Effector CD8-positive, alpha-beta T cell (primary cell): ENCODE measurements around the gene CBARP.
"Not testable (repeated sequence)": the region's sequence is repeated elsewhere in the genome, so short reads cannot be mapped to it uniquely, and the experiment has no call there.

Source experiments
- DNase-seq: peaks from one replicate; lab custom pipeline; 2025; lab: John Stamatoyannopoulos, UW

Gene CBARP

DNA sequence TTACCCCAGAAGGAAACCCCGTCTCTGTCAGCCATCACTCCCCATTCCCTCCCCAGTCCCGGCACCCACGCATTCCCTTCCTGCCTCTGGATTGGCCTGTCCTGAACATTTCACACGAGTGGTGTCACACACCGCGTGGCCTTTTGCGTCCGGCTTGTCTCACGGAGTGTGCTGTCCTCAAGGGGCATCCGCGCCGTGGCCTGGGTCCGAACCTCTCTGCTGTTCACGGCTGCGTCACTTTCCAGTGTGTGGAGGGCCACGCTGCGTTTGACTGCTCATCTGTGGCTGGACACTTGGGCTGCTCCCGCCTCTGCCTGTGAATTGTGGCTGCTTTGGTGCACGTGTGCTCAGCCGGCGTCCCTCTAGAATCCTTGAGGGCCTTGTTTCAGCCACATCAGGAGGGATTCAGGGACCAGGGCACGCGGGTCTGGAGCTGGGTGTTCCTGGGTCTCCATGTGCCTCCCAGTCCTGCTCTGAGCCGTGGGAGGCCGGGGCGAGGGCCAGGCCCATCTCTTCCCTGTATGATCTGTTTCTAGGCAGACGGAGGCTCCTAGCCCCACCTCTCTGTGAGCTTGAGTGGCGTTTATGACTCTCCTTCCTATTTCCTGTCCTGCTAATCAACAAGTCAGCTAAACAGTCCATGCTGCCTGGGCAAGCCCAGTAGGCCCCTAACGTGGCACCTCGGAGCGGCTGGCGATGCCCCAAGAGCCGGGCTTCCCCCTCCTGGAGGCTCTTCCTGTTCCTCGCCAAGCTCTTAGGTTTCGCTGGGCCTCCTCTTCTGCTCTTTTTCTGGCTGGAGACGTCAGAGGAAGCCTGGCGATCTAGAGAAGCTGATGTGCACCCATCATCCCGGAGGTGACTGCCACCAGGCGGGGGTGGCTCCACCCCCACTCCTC, 24.2 kb downstream of the CBARP start:
- no peak for DNase-seq

DNA sequence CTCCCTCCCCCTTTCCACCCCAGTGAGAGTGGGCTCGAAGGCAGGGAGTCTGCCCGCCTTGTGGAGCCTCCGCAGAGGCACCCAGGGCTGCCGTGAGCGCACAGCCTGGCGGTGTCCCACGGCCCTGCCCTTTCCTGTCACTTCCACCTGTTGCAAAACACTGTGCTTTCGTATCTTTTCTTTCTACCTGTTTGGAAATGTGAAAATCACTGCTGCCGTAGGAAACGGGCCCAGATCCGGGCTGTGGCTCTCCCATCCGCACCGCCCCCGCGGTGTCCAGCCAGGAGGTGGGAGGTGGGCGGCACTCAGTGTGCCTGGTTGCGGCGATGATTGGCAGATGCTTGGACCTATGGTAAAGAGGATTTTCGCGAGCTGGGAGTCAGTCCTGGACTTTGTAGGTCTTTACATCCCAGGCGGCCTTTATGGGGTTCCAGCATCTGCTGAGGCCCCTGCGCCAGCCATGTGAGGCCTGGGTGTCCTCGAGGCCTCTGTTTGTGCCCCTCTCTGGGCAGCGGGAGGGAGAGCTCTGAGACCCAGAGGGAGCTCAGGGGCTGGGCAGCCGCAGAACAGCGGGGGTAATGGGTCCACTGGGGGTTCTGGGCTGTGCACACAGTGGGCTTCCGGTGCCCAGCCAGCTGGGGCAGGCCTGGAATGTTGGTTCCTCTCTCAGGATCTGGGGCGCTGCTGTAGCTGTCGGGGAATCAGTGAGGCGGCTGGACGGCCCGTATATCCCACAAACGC, 26.1 kb downstream of the CBARP start:
- no peak for DNase-seq

DNA sequence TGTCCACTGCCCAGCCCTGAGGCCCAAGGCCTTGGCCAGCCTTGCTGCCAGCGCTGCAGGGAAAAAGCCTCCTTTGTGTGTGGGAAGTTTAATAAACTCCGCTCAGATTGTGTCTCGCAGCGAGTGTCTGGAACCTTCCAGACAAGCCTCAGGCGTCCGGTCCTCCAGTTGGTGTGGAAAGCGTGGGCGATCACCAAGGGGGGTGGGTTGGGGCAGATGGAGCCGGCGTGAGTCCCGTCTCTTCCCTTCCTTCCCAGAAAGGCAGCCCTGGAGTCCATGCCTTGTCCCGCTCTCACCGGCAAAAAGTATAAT, 27.6 kb downstream of the CBARP start:
- DNase-seq, result no peak

DNA sequence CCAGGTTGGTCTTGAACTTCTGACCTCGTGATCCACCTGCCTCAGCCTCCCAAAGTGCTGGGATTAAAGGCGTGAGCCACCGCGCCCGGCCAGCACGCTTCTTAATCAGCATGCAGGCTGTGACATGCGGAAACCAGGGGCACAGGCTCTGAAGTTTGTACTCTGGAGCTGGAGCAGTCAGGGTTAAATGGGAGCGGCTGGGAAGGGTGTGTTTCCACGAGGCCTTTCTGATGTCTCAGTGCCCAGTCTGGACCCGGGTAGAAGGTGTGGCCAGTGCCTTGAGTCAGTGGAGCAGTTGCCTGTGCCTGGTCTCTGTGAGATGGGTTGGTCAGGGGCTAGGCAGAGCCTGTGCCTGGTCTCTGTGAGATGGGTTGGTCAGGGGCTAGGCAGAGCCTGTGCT, 29.0 kb downstream of the CBARP start:
- not testable (repeated sequence) for DNase-seq

DNA sequence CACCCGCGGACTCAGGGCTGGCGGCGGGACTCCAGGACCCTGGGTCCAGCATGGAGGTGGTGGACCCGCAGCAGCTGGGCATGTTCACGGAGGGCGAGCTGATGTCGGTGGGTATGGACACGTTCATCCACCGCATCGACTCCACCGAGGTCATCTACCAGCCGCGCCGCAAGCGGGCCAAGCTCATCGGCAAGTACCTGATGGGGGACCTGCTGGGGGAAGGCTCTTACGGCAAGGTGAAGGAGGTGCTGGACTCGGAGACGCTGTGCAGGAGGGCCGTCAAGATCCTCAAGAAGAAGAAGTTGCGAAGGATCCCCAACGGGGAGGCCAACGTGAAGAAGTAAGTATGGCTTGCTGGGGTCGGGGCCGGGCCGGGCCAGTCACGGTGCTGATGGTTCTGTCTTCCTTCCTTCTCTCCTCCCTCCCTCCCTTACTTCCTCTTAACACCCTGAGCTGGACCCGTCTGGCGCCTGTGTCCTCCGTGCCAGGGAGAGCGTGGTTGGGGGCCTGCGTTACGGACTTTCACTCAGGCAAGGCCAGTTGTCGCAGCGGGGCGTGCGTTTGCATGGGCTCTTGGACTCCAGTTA, 30.8 kb downstream of the CBARP start:
- no peak for DNase-seq

DNA sequence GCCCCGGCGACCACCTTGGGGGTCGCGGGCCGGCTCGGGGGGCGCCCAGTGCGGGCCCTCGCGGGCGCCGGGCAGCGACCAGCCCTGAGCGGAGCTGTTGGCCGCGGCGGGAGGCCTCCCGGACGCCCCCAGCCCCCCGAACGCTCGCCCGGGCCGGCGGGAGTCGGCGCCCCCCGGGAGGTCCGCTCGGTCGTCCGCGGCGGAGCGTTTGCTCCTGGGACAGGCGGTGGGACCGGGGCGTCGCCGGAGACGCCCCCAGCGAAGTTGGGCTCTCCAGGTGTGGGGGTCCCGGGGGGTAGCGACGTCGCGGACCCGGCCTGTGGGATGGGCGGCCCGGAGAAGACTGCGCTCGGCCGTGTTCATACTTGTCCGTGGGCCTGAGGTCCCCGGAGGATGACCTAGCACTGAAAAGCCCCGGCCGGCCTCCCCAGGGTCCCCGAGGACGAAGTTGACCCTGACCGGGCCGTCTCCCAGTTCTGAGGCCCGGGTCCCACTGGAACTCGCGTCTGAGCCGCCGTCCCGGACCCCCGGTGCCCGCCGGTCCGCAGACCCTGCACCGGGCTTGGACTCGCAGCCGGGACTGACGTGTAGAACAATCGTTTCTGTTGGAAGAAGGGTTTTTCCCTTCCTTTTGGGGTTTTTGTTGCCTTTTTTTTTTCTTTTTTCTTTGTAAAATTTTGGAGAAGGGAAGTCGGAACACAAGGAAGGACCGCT, 31.5 kb downstream of the CBARP start:
- no peak for DNase-seq

DNA sequence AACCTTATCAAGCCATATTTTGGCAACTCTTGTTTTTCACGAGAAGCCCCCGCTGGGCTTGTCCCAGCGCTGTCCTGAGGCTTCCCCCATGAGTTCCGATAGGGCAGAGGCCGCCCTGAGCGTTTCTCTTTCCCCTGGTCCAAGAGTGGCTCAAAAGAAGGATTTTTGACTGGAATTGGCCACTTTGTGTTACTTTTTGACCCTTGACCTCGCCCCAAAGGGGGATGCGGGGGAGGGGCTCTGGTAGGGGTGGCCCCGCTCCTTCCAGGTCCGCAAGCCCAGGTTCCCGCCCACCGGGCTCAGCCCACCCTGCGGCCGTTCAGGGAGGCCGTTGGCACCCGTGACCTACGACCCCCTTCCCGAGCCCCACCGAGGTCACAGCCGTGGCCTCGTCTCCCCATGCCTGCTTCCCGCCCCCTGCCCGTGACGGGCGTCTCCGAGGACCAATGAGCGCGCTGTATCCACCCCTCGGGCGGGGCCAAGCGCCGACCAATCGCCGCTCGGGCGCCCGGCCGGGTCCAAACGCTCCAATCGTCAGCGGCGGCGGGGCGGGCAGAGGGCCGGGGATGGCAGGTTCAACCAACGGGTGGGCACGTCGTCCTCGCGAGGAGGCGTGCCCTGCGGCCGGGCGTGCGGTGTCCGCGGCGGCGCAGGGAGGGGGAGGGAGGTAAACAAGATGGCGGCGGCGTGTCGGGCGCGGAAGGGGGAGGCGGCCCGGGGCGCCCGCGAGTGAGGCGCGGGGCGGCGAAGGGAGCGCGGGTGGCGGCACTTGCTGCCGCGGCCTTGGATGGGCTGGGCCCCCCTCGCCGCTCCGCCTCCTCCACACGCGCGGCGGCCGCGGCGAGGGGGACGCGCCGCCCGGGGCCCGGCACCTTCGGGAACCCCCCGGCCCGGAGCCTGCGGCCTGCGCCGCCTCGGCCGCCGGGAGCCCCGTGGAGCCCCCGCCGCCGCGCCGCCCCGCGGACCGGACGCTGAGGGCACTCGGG, 32.4 kb downstream of the CBARP start, which contains the start of gene STK11:
Gene STK11, plus strand, starts transcription at position 665 of the 986 bp plus-strand sequence. CDS start 1,136 bp downstream, outside the sequence.
- DNase-seq, result peak; percentile 98

DNA sequence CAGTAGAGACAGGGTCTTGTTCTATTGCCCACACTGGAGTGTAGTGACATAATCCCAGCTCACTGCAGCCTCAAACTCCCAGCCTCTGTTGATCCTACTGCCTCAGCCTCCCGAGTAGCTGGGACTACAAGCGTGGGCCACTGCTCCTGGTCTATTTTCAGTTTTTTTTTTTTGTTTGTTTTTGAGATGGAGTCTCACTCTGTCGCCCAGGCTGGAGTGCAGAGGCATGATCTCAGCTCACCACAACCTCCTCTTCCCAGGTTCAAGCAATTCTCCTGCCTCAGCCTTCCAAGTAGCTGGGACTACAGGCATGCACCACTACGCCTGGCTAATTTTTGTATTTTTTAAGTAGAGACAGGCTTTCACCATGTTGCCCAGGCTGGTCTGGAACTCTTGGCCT, 37.2 kb downstream of the CBARP start:
- DNase-seq, result not testable (repeated sequence)

DNA sequence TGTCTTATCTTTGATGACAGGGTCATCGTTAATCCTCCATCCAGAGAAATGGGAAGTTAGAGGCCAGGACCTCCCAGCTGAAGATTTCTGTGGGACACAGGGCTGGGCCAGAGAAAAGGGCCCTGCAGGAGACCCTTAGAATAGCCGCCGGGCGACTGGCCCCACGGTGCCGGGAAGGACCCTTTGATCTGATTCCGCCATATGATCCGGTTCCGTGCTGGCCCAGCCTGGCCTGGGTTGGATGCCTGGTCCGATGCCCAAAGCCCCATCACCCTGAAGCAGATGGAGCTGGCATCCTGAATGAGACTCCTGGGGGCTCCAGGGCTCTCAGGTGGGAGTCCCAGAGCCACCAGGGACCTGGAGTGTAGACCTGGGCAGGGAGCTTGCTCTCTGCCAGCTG, 38.3 kb downstream of the CBARP start:
- DNase-seq, result no peak

DNA sequence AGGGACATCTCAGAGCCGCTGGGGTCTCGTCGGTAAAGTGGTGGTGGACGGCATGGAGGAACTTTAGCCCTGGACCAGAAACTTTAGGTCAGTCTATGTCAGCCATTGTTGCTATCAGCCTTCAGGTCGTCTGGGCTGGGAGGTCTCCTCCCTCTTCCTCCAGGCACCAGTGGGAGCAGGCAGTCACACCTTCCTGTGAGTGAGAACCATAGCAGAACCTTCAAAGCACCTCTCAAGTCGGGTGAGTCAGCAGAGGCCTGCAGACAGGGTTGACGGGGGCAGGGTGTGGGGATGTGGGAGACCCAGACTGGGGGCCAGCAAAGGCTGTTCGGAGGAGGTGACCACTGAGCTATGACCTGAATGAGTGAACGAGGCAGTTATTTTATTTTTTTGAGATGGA, 48.4 kb downstream of the CBARP start:
- no peak for DNase-seq

DNA sequence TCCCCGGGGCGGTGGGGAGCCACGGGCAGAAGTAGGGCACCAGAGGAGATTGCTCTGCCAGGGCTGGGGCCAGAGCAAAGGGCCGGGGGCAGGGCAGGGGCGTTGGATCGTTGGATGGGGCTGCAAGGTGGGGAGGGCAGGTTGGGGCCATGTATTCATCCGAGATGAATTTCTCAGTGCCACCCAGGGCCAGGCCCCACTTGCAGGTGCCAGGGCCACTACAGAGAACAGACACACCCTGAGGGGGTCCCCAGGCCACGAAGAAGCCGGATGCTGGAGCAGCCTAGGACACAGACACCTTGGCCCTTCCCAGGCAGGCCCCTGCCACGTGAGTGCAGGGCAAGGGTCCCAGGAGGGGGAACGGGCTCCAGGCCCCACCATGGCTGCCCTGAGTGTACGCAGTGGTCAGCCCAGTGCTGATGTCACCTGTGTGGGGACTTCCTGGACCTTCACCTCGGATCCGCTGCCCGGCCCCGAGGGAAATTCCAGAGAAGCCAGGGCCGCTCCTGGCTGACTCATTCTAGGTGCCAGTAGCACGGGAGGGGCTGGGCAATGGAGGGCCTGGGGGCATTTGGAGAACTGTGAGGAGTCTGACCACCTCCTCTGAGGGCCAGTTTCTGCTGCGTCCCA, 54.1 kb downstream of the CBARP start:
- DNase-seq, result no peak

DNA sequence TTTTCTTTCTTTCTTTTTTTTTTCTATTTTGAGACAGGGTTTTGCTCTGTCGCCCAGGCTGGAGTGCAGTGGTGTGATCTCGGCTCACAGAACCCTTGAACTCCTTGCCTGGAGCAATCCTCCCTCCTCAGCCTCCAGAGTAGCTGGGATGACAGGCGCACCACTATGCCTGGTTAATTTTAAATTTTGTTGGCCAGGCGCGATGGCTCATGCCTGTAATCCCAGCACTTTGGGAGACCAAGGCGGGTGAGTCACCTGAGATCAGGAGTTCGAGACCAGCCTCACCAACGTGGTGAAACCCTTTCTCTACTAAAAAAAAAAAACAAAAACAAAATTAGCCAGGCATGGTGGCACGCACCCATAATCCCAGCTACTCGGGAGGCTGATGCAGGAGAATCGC, 55.1 kb downstream of the CBARP start:
- no peak for DNase-seq

DNA sequence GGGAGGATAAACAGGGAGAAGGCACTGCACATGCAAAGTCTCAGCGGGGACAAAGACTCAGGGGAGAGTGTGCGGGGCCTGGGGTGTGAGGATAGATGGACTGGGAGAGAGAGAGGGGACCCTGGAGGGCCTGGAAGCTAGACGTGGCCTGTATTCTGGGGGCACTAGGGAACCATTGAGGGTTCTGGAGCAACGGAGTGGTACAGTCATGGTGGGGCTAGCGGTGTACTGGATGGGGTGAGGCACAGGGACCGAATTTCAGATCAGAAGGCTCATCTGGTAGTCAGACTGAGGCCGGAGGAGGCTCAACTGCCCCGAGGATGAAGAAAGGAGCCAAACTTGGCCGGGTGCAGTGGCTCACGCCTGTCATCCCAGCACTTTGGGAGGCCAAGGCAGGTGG, 55.7 kb downstream of the CBARP start:
- no peak for DNase-seq

DNA sequence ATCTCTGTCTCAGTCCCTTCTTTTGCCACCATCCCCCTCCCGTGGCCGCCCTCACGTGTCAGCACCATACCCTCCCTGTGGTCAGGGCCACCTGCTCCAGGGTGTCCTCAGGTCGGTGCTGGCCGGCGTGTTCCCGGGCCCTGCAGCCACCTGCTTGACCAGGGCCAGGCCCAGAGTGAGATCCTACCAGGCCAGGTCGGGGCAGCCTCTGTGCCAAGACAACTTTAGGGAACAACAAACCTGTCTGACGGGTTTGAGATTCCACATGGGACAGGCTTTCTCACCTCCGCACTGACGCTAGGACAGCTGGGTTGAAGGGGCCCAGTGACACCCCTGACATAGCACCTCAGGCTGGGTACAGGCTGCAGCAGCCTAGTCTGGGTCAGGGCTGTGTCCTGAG, 56.2 kb downstream of the CBARP start:
- no peak for DNase-seq
